GM12878 (cell line): ENCODE data around the gene ETHE1. TPM values are rescaled to one million over a fixed set of nuclear protein-coding genes. Genes with fewer than 3 reads are reported as not detected.

ENCODE experiments used
- ATAC-seq: fragments of 200-7000 bp; cut with Tn5 transposase; 3 replicates; pipeline ENCODE4 v1.9.1; 2020; ENCODE audit warnings: mild to moderate bottlenecking, moderate library complexity
- BruUV-seq: library from RNA; stranded (reverse); fragments of 400-500 nt; replicated peaks from 2 replicates; lab custom pipeline; 2021; lab: Mats Ljungman, UMichigan
- CTCF ChIA-PET: fragments of 300-600 bp; sonication (Branson Sonifier 250); formaldehyde crosslinking; extraction: SDS; loops from one replicate; lab custom pipeline; 2021; ENCODE audit warnings: inconsistent platforms; lab: Yijun Ruan, JAX
- POLR2A ChIA-PET: fragments of 350-600 bp; formaldehyde crosslinking; extraction: SDS; loops from one replicate; lab custom pipeline; 2021; ENCODE audit warnings: inconsistent platforms; lab: Charles Lee
- RAD21 ChIA-PET: fragments of 300-600 bp; sonication (Branson Sonifier 250); formaldehyde crosslinking; loops from one replicate; lab custom pipeline; 2023; ENCODE audit warnings: antibody characterized with exemption; ENCODE audit not compliant: unreplicated experiment; lab: Charles Lee
- SMC1A ChIA-PET: fragments of 300-600 bp; sonication (Branson Sonifier 250); formaldehyde crosslinking; loops from one replicate; lab custom pipeline; 2023; ENCODE audit not compliant: unreplicated experiment, uncharacterized antibody; lab: Charles Lee
- DNase-seq: peaks from one replicate; pipeline ENCODE4 v3.0.0-alpha.2; 2011; ENCODE audit warnings: low read depth, low spot score
- FAIRE-seq: peaks from 3 replicates; lab custom pipeline; 2011; peaks lifted over from hg19 to GRCh38; lab: Jason Lieb, UNC
- H2AFZ ChIP-seq: 2 replicates; pipeline ENCODE4 v1.6.0; 2011; ENCODE audit warnings: low read depth, low read length, control low read depth; ENCODE audit not compliant: control insufficient read depth
- H3K27ac ChIP-seq: 2 replicates; pipeline ENCODE4 v1.5.1; 2011; ENCODE audit warnings: control low read depth; ENCODE audit not compliant: control insufficient read depth, insufficient read depth
- H3K27me3 ChIP-seq, 2 experiments: replicated peaks in 1 of 2; 2 replicates each; pipeline versions ENCODE4 v1.6.0 to v1.6.1; 2011; ENCODE audit warnings: low read length in 1 of 2; ENCODE audit not compliant: control insufficient read depth in 2 of 2, insufficient read depth in 2 of 2
- H3K36me3 ChIP-seq, 2 experiments: 2 replicates each; pipeline ENCODE4 v1.5.1; 2011; ENCODE audit warnings: low read length in 1 of 2; ENCODE audit not compliant: control insufficient read depth in 2 of 2, insufficient read depth in 2 of 2
- H3K4me1 ChIP-seq: 2 replicates; pipeline ENCODE4 v1.6.1; 2011; ENCODE audit warnings: mild to moderate bottlenecking, low read length, moderate library complexity, mixed read lengths; ENCODE audit not compliant: control insufficient read depth, insufficient read depth
- H3K4me2 ChIP-seq: 2 replicates; pipeline ENCODE4 v1.6.0; 2011; ENCODE audit warnings: control low read depth; ENCODE audit not compliant: control insufficient read depth, insufficient read depth
- H3K4me3 ChIP-seq: fragments of 200-600 bp; sonication (generic); 2 replicates; pipeline ENCODE4 v1.5.1; 2016
- H3K79me2 ChIP-seq: 2 replicates; pipeline ENCODE4 v1.6.0; 2011; ENCODE audit warnings: low read length; ENCODE audit not compliant: control insufficient read depth, insufficient read depth
- H3K9ac ChIP-seq: 2 replicates; pipeline ENCODE4 v1.8.0; 2011; ENCODE audit warnings: low read length, control low read depth, mixed read lengths; ENCODE audit not compliant: control insufficient read depth, insufficient read depth
- H3K9me3 ChIP-seq: replicated peaks from 3 replicates; pipeline ENCODE4 v1.5.1; 2011; ENCODE audit warnings: mild to moderate bottlenecking, low read length; ENCODE audit not compliant: control insufficient read depth, insufficient read depth
- H4K20me1 ChIP-seq: 2 replicates; pipeline ENCODE4 v1.6.0; 2011; ENCODE audit not compliant: control insufficient read depth, insufficient read depth
- BRCA1 ChIP-seq: IDR thresholded peaks from 2 replicates; pipeline ENCODE4 v1.6.1; 2011; ENCODE audit warnings: low read depth, low read length, improper control_type of control experiment
- CBX3 ChIP-seq: fragments of 200-600 bp; sonication (generic); IDR thresholded peaks from 2 replicates; pipeline ENCODE4 v1.6.1; 2016; ENCODE audit warnings: low read depth, borderline replicate concordance
- ETV6 ChIP-seq, 2 experiments: fragments of 450-650 bp in 1 of 2; IDR thresholded peaks in 1 of 2; conservative IDR thresholded peaks in 1 of 2; 2 replicates each; pipeline ENCODE4 v1.6.1; 2014; ENCODE audit warnings: antibody characterized with exemption in 1 of 2, borderline replicate concordance in 1 of 2, low read depth in 1 of 2, mild to moderate bottlenecking in 1 of 2, moderate library complexity in 1 of 2
- GABPA ChIP-seq: IDR thresholded peaks from 2 replicates; pipeline ENCODE4 v1.6.1; 2014; ENCODE audit warnings: antibody characterized with exemption, low read depth, mild to moderate bottlenecking, inconsistent platforms
- HDGF ChIP-seq: fragments of 450-650 bp; IDR thresholded peaks from 2 replicates; pipeline ENCODE4 v1.6.1; 2016; ENCODE audit warnings: antibody characterized with exemption
- MTA2 ChIP-seq: fragments of 450-650 bp; IDR thresholded peaks from 2 replicates; pipeline ENCODE4 v1.6.1; 2016; ENCODE audit warnings: low read depth, mild to moderate bottlenecking, moderate library complexity
- POLR2AphosphoS2 ChIP-seq: IDR thresholded peaks from 2 replicates; pipeline ENCODE4 v1.6.1; 2011; ENCODE audit warnings: low read depth, mild to moderate bottlenecking, low read length, improper control_type of control experiment, moderate library complexity
- RB1 ChIP-seq: fragments of 450-650 bp; formaldehyde crosslinking; IDR thresholded peaks from 2 replicates; pipeline ENCODE4 v1.6.1; 2017; ENCODE audit warnings: mild to moderate bottlenecking, borderline replicate concordance
- SMAD1 ChIP-seq: fragments of 450-650 bp; IDR thresholded peaks from 2 replicates; pipeline ENCODE4 v1.6.1; 2018; ENCODE audit warnings: mild to moderate bottlenecking, low read depth; ENCODE audit not compliant: partially characterized antibody
- TBL1XR1 ChIP-seq: IDR thresholded peaks from 2 replicates; pipeline ENCODE4 v1.6.1; 2012; ENCODE audit warnings: low read depth, low read length, improper control_type of control experiment
- WGBS: methylation state at CpG from one replicate; pipeline ENCODE4 v1.1.6; 2016; ENCODE audit warnings: low lambda C conversion rate; ENCODE audit not compliant: insufficient replicate concordance, insufficient coverage; ENCODE audit errors: missing lambda C conversion rate; 5-methylcytosine and 5-hydroxymethylcytosine counted together
- in situ Hi-C: fragments of 300-500 bp; cut with MboI; formaldehyde crosslinking; loops from 9 replicates; pipeline ENCODE4 v1.14.3; 2018; ENCODE audit warnings: mixed read lengths
- intact Hi-C: fragments of 100-400 bp; cut with micrococcal nuclease; formaldehyde crosslinking; loops from one replicate; pipeline ENCODE4 v1.14.2; 2022; ENCODE audit not compliant: unreplicated experiment
- polyA plus RNA-seq, 11 experiments: library from polyadenylated mRNA; depleted of rRNA in 4 of 11; unstranded in 6 of 11; stranded (reverse) in 5 of 11; fragments of >200 nt; fragmentation: Nextera tagmentation in 4 of 11; fragmentation: Illumina TruSeq in 1 of 11; extraction: Ambion mirVana in 4 of 11; extraction: Trizol in 1 of 11; gene quantifications; 1 replicate in 1 of 11; 2 replicates in 10 of 11; pipeline versions ENCODE4 v1.2.1 to v1.2.3, GENCODE V29; 2011 to 2016; ENCODE audit warnings: inconsistent platforms in 2 of 11, missing spikeins in 2 of 11, low read depth in 1 of 11
- total RNA-seq, 4 experiments: library from RNA; depleted of rRNA in 3 of 4; stranded (reverse); fragments of >200 nt in 3 of 4; fragmentation: Illumina TruSeq in 1 of 4; extraction: Trizol in 1 of 4; gene quantifications; 2 replicates each; pipeline versions ENCODE4 v1.2.1 to v1.2.3, GENCODE V29; 2013 to 2021
- TF ChIP-seq, protein P1 (sequence below): fragments of 450-650 bp; formaldehyde crosslinking; IDR thresholded peaks from 2 replicates; pipeline ENCODE4 v1.4.0; 2022; ENCODE audit warnings: mild to moderate bottlenecking, moderate library complexity
- TF ChIP-seq, protein P2 (sequence below): fragments of 150-350 bp; IDR thresholded peaks from 2 replicates; pipeline ENCODE4 v1.6.1; 2016; ENCODE audit warnings: low read depth, low read length

ETHE1 gene
- total and polyA plus RNA-seq, 10 of the 15 experiments (the other 5 are each of a cell fraction or from before 2014, with no cell fraction given), result 22.1 to 155 (median 52.7) TPM

GRCh38 chr19:43554317-43554895 lies 27.4 kb upstream of the ETHE1 start:
- no peak for TF ChIP-seq BRCA1
- TF ChIP-seq MTA2, result no peak
- TF ChIP-seq CBX3, result no peak
- TF ChIP-seq RB1, result no peak
- TF ChIP-seq SMAD1, result no peak
- TF ChIP-seq, protein P1, sequence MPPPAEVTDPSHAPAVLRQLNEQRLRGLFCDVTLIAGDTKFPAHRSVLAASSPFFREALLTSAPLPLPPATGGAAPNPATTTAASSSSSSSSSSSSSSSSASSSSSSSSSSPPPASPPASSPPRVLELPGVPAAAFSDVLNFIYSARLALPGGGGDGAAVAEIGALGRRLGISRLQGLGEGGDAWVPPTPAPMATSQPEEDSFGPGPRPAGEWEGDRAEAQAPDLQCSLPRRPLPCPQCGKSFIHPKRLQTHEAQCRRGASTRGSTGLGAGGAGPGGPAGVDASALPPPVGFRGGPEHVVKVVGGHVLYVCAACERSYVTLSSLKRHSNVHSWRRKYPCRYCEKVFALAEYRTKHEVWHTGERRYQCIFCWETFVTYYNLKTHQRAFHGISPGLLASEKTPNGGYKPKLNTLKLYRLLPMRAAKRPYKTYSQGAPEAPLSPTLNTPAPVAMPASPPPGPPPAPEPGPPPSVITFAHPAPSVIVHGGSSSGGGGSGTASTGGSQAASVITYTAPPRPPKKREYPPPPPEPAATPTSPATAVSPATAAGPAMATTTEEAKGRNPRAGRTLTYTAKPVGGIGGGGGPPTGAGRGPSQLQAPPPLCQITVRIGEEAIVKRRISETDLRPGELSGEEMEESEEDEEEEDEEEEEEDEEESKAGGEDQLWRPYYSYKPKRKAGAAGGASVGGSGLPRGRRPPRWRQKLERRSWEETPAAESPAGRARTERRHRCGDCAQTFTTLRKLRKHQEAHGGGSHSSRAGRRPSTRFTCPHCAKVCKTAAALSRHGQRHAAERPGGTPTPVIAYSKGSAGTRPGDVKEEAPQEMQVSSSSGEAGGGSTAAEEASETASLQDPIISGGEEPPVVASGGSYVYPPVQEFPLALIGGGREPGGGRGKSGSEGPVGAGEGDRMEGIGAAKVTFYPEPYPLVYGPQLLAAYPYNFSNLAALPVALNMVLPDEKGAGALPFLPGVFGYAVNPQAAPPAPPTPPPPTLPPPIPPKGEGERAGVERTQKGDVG (CRISPR knock-in tag), result no peak
- TF ChIP-seq, protein P2, sequence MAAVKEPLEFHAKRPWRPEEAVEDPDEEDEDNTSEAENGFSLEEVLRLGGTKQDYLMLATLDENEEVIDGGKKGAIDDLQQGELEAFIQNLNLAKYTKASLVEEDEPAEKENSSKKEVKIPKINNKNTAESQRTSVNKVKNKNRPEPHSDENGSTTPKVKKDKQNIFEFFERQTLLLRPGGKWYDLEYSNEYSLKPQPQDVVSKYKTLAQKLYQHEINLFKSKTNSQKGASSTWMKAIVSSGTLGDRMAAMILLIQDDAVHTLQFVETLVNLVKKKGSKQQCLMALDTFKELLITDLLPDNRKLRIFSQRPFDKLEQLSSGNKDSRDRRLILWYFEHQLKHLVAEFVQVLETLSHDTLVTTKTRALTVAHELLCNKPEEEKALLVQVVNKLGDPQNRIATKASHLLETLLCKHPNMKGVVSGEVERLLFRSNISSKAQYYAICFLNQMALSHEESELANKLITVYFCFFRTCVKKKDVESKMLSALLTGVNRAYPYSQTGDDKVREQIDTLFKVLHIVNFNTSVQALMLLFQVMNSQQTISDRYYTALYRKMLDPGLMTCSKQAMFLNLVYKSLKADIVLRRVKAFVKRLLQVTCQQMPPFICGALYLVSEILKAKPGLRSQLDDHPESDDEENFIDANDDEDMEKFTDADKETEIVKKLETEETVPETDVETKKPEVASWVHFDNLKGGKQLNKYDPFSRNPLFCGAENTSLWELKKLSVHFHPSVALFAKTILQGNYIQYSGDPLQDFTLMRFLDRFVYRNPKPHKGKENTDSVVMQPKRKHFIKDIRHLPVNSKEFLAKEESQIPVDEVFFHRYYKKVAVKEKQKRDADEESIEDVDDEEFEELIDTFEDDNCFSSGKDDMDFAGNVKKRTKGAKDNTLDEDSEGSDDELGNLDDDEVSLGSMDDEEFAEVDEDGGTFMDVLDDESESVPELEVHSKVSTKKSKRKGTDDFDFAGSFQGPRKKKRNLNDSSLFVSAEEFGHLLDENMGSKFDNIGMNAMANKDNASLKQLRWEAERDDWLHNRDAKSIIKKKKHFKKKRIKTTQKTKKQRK, result no peak
- TF ChIP-seq GABPA, result no peak
- TF ChIP-seq ETV6 (conservative IDR thresholded peaks at IDR 0.05 in 1 of 2, IDR thresholded peaks at IDR 0.05 in 1 of 2; ENCODE audit: borderline replicate concordance in 1 of 2, low read depth in 1 of 2), result no peak
- TF ChIP-seq POLR2AphosphoS2, result no peak
- TF ChIP-seq TBL1XR1, result no peak
- no peak for TF ChIP-seq HDGF
- POLR2A ChIA-PET, result no interaction called here
- no peak for ATAC-seq
- H3K36me3 ChIP-seq, result peaks cover 11 to 13% of the 10 kb centered on the region in 2 experiments; a peak in 3 of 4 replicates
- intact Hi-C loops (no loop called here), in situ Hi-C loops (no loop called here)
- WGBS, result 95% methylated on average over 15 of the region's 15 CpGs
- SMC1A ChIA-PET, result interaction anchor here (0.8 to 3.4 kb wide), 17 partner anchors 9 to 252 kb away, joined by 3 to 59 read pairs (median 4); partner anchors contain the start of genes IRGQ, ZNF575 and ZNF576
- no peak overlapping the region for H2AFZ ChIP-seq
- no peak overlapping the region for H3K4me3 ChIP-seq
- no peaks in the 10 kb centered on the region for H3K27me3 ChIP-seq
- CTCF ChIA-PET, result interaction anchor here (0.5 to 10.1 kb wide), 29 partner anchors 9 to 519 kb away, joined by 3 to 169 read pairs (median 6); partner anchors contain the start of genes IRGQ, PINLYP, XRCC1 and ZNF428
- DNase-seq, result no peak
- no peaks in the 10 kb centered on the region for H4K20me1 ChIP-seq
- RAD21 ChIA-PET, result interaction anchor here (0.6 to 4.8 kb wide), 8 partner anchors 17 to 255 kb away, joined by 3 to 92 read pairs (median 4); partner anchors contain the start of genes IRGQ and ZNF576
- no peaks in the 10 kb centered on the region for H3K4me1 ChIP-seq
- no peak overlapping the region for H3K9ac ChIP-seq
- no peak overlapping the region for H3K4me2 ChIP-seq
- no TSS peak for BruUV-seq
- H3K27ac ChIP-seq, result no peak overlapping the region
- FAIRE-seq, result no peak
- no peaks in the 10 kb centered on the region for H3K79me2 ChIP-seq
- H3K9me3 ChIP-seq, result no peaks in the 10 kb centered on the region
